Effector CD8-positive, alpha-beta T cell (primary cell): ENCODE results near the gene COL27A1.
"Not testable (repeated sequence)": the region's sequence is repeated elsewhere in the genome, so short reads cannot be mapped to it uniquely, and the experiment has no call there.

Source experiments
- DNase-seq: peaks from one replicate; lab custom pipeline; 2025; lab: John Stamatoyannopoulos, UW

The COL27A1 gene

GRCh38 chr9:114322831-114323531, 167.6 kb downstream of the COL27A1 start, which contains the start of gene ORM1:
Gene ORM1 (plus strand): TSS chr9:114323098. CDS start chr9:114323134, 36 bp downstream.
- not testable (repeated sequence) for DNase-seq

GRCh38 chr9:114323849-114324248, 168.5 kb downstream of the COL27A1 start:
- DNase-seq: not testable (repeated sequence)

DNA sequence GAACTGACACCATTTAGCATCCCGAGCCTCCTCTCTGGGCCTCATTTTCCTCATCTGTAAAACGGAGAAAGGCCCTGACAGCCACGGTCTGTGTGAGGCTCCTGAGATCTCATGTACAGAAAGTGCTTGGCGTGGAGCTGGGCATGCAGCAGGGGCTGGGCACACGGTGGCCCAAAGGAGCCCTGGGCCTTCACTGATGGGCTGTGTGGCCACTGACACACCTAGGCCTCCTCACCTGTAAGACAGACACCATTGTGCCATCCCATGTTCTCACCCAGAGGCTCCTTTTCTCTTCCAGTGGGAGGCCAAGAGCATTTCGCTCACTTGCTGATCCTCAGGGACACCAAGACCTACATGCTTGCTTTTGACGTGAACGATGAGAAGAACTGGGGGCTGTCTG, 169.2 kb downstream of the COL27A1 start:
- no peak for DNase-seq

GRCh38 chr9:114324965-114325364, 169.6 kb downstream of the COL27A1 start:
- DNase-seq: not testable (repeated sequence)

DNA sequence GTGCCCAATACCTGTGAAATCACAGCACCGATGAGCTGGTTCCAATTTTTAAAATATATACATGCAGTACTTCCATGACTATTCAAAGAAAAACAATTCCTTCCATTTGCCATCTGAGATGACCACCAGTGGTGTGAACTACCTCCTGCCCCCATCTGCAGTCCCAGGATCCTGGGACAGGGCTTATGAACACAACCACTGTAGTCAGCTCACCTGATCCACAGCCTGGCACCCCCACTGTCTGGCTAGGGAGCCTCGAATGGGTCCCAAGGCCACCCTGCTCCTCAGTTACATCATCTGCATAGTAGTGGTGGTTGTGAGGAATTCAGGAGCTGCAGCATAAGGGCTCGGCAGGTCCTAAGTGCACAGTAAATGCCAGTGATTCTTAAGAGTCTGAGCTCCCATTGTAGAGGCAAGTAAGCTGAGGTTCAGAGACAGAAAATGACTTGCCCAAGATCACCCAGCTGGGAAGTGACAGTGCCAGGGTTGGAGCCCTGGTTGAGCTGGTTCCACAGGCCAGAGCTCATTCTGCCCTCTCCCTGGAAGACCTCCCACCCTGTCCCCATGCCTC, 170.4 kb downstream of the COL27A1 start:
- DNase-seq: not testable (repeated sequence)

DNA sequence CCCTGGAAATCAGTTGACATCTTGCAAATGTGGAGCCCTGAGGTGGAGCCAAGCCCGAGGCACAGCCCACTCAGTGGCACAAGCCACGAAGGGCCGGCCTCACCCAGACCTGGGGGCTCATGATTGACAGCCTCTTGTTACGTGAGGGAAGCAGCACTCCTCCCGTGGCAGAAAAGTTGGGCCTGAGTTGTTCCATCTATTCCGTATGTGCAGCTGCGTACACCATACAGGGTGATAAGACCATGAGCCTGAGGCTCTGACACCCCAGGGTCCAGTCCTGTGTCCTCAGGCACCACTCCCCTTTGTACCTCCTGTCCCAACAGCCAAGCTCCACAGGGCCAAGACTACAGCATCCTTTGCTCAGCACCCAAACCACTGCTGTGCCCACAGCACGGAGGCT, 172.4 kb downstream of the COL27A1 start:
- DNase-seq: no peak

DNA sequence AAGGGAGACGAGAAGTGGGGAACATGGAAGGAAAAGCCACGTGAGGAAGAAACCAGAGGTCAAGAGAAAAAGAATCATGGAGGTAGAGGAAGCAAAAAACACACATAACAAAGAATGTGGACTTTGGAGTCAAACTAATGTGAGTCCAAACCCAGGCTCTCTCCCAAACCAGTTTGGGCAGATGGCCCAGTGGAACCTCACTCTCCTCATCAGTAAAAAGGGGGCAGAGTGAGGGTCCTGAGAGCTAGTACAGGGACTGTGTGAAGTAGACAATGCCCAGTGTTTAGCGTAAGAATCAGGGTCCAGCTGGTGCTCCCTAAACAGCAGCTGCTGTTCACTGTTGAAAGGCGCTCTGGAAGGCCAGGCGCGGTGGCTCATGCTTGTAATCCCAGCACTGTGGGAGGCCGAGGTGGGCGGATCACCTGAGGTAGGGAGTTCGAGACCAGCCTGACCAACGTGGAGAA, 173.1 kb downstream of the COL27A1 start:
- DNase-seq: not testable (repeated sequence)

DNA sequence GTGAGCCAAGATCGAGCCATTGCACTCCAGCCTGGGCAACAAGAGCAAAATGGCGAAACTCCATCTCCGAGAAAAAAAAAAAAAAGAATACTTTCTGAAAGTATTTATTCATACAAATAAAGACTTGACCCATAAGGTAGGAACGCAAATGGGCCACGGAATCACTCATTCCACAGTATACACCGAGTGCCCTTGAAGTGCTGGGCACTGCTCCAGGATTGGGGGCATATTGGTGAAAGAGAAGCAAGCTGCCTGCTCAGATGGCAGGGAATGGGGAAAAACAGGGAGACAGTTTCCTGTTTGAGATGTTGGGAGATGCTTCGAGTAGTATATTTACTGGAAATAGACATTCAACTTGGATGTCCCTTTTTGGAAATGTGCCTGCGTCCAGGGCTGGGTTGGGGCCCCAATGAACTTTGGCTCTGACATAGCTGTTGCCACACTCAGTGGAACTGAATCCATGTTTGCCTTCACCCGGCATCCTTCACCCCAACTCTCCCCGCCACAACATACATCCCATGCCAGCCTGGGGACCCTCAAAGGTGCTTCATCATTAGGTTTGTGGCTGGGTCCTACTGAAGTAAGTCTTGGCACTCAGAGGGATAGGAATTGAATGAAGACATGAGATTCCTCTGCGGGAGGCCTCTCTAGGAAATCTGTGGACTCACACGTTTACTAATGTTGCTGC, 173.7 kb downstream of the COL27A1 start:
- DNase-seq: not testable (repeated sequence)

GRCh38 chr9:114329625-114330022, 174.3 kb downstream of the COL27A1 start, which contains the start of gene ORM2:
Gene ORM2 (plus strand): TSS chr9:114329869. CDS start chr9:114329905, 36 bp downstream.
- DNase-seq: not testable (repeated sequence)

DNA sequence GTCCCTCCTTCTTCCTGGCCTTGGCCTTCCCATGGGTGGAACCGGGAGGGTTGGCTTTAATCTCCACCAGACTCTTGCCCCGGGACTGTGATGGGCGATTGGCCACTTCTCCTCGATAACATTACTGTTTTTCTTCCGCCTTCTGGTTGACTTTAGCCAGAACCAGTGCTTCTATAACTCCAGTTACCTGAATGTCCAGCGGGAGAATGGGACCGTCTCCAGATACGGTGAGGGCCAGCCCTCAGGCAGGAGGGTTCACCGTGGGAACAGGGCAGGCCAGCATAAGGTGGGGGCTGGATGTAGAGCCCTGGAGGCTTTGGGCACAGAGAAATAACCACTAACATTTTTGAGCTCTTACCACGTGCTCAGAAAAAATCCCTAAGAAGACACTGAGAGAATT, 175.3 kb downstream of the COL27A1 start:
- no peak for DNase-seq

DNA sequence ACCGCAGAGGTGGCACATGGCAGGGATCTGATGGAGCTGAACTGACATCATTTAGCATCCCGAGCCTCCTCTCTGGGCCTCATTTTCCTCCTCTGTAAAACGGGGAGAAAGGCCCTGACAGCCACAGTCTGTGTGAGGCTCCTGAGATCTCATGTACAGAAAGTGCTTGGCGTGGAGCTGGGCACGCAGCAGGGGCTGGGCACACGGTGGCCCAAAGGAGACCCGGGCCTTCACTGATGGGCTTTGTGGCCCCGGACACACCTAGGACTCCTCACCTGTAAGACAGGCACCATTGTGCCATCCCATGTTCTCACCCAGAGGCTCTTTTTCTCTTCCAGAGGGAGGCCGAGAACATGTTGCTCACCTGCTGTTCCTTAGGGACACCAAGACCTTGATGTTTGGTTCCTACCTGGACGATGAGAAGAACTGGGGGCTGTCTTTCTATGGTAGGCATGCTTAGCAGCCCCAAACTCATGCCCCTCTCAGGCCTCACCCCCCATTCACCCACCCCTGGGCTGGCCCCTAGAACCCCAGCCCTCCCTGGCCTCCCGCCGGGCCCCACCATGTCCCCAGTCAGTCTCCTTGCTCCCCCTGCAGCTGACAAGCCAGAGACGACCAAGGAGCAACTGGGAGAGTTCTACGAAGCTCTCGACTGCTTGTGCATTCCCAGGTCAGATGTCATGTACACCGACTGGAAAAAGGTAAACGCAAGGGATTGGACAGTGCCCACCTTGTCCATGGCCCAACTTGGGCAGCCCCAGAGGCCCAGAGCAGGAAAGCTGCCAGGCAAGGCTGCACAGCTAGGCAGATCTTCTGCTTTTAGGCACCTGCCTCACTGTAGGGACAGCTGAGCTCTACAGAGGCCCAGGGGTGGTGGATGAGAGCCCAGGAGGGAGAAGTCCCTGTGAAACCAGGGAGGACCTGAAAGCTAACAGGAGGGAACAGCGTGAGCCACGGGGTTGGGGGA, 176.2 kb downstream of the COL27A1 start:
- DNase-seq: not testable (repeated sequence)

DNA sequence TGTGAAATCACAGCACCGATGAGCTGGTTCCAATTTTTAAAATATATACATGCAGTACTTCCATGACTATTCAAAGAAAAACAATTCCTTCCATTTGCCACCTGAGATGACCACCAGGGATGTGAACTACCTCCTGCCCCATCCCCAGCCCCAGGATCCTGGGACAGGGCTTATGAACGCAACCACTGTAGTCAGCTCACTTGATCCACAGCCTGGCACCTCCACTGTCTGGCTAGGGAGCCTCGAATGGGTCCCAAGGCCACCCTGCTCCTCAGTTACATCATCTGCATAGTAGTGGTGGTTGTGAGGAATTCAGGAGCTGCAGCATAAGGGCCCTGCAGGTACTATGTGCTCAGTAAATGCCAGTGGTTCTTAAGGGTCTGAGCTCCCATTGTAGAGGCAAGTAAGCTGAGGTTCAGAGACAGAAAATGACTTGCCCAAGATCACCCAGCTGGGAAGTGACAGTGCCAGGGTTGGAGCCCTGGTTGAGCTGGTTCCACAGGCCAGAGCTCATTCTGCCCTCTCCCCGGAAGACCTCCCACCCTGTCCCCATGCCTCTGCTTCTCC, 177.2 kb downstream of the COL27A1 start:
- not testable (repeated sequence) for DNase-seq

- not testable (repeated sequence) for DNase-seq
These were observed 178.4 kb downstream of the COL27A1 start for GRCh38 chr9:114333718-114334117.

DNA sequence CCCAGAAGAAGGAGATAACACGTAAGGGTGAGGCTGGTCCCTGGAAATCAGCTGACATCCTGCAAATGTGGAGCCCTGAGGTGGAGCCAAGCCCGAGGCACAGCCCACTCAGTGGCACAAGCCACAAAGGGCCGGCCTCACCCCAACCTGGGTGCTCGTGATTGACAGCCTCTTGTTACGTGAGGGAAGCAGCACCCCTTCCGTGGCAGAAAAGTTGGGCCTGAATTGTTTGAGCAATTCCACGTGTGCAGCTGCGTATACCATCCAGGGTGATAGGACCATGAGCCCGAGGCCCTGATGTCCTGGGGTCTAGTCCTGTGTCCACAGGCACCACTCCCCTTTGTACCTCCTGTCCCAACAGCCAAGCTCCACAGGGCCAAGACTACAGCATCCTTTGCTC, 179.2 kb downstream of the COL27A1 start:
- DNase-seq: no peak

DNA sequence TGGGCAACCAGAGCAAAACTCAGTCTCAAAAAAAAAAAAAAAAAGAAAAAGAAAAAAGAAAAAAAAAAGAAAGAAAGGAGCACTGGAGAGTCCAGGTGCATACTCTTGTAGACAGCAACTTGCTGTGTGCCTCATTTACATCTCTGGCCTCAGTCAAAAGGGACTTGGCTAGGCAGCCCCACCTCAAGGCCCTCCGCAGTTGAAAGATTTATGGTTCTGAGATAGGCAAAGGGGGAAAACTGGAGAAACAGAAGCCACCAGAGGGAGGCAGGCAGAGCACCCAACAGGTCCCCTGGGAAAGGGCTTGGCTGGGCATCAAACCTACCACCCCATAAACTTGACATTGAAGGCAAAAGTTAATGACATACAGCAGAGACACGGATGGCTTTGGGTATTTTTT, 180.4 kb downstream of the COL27A1 start:
- DNase-seq: no peak

GRCh38 chr9:114336157-114336556, 180.8 kb downstream of the COL27A1 start:
- DNase-seq: no peak

DNA sequence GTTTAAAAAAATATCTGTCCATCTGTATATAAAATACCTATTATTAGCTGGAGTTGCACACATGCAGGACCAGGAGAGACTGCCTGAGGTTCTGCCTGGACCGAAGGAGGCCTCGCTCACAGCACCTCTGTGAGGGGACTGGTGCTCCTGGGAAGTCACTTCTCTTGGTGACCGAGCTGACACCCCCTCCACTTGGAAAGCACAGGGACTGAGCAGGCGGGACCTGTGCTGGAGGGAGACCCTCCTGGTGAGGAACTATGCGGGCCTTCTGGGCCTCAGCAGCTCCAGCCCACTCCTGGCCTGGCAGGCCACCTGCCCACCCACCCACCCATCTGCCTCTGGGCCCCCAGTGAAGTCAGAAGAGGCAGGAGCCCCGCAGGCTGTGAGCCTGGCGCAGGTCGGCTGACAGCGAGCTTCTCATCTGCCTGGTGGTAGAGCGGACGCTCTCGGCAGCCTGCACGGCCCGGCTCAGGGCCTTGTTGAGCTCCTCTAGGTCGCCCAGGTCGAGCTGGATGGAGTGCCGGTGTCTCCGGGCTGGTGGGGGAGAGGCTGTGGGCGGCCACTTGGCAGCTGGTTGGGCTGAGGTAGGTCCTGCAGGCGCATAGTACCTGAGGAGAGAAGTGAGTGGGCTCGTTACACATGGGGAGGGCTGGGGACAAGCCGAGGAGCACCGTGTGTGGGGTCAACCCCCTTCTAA, 181.5 kb downstream of the COL27A1 start:
- no peak for DNase-seq

DNA sequence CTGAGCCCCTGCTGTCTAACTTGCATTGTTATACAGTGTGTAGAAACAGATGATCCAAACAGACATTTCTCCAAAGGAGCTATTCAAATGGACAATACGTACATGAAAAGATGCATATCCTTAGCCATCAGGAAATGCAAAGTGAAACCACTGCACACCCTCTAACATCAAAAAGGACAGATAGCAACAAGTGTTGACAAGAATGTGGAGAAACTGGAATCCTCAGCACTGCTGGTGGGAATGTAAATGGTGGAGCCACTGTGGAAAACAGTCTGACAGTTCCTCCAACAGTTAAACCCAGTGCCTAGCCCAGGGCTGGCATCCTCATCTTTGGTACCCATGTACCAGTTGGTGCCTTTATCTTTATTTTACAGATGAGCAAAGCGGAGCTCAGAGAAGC, 182.8 kb downstream of the COL27A1 start:
- DNase-seq: no peak

GRCh38 chr9:114339130-114339908, 184.0 kb downstream of the COL27A1 start:
- peak; percentile 33 for DNase-seq
